ENCODE results near the gene PCOLCE2.

PCOLCE2 gene

GRCh38 chr3:142898346-142899213 is 9.7 kb upstream of the PCOLCE2 start:
- no peak for TF ChIP-seq CTCF (IDR thresholded peaks at IDR 0.05; ENCODE audit: low read length)
- no peak for TF ChIP-seq EZH2 (IDR thresholded peaks at IDR 0.05; ENCODE audit: borderline replicate concordance, low read length)
- Histone ChIP-seq H3K27ac (ENCODE audit: low read depth, low read length, poor library complexity, severe bottlenecking) (no peak overlapping the region), H3K9ac (ENCODE audit: low read length) (no peak overlapping the region), H4K20me1 (ENCODE audit: insufficient read depth, low read length) (no peaks in the 10 kb centered on the region), H3K79me2 (ENCODE audit: insufficient read depth, low read length) (no peaks in the 10 kb centered on the region), H3K4me1 (ENCODE audit: insufficient read depth, low read length, severe bottlenecking) (no peaks in the 10 kb centered on the region), H3K4me2 (ENCODE audit: low read length) (no peak overlapping the region), H3K9me2 (ENCODE audit: low read depth, low read length) (no peaks in the 10 kb centered on the region), H2AFZ (ENCODE audit: low read length) (no peak overlapping the region), H3K36me3 (ENCODE audit: insufficient read depth, low read length) (no peaks in the 10 kb centered on the region), H3K27me3 (ENCODE audit: insufficient read depth, low read length) (no peaks in the 10 kb centered on the region), H3K9me3 (ENCODE audit: low read length) (no peaks in the 10 kb centered on the region), H3F3A (ENCODE audit: insufficient read depth, low read length) (no peaks in the 10 kb centered on the region), H3K4me3 (ENCODE audit: low read depth, low read length, poor library complexity, severe bottlenecking) (no peak overlapping the region)

GRCh38 chr3:142897807-142898206 is 8.9 kb upstream of the PCOLCE2 start:
- Histone ChIP-seq H3K36me3 (ENCODE audit: insufficient read depth, low read length) (no peaks in the 10 kb centered on the region), H3K79me2 (ENCODE audit: insufficient read depth, low read length) (no peaks in the 10 kb centered on the region), H4K20me1 (ENCODE audit: insufficient read depth, low read length) (no peaks in the 10 kb centered on the region), H3K4me1 (ENCODE audit: insufficient read depth, low read length, severe bottlenecking) (no peaks in the 10 kb centered on the region), H3K9ac (ENCODE audit: low read length) (no peak overlapping the region), H3K4me2 (ENCODE audit: low read length) (no peak overlapping the region), H3K9me3 (ENCODE audit: low read length) (no peaks in the 10 kb centered on the region), H3K4me3 (ENCODE audit: low read depth, low read length, poor library complexity, severe bottlenecking) (no peak overlapping the region), H2AFZ (ENCODE audit: low read length) (no peak overlapping the region), H3F3A (ENCODE audit: insufficient read depth, low read length) (no peaks in the 10 kb centered on the region), H3K9me2 (ENCODE audit: low read depth, low read length) (no peaks in the 10 kb centered on the region), H3K27me3 (ENCODE audit: insufficient read depth, low read length) (no peaks in the 10 kb centered on the region), H3K27ac (ENCODE audit: low read depth, low read length, poor library complexity, severe bottlenecking) (no peak overlapping the region)
- TF ChIP-seq CTCF (IDR thresholded peaks at IDR 0.05; ENCODE audit: low read length) (no peak), EZH2 (IDR thresholded peaks at IDR 0.05; ENCODE audit: borderline replicate concordance, low read length) (no peak)

GRCh38 chr3:142896996-142897395 is 8.1 kb upstream of the PCOLCE2 start:
- Histone ChIP-seq H3K27me3 (ENCODE audit: insufficient read depth, low read length) (no peaks in the 10 kb centered on the region), H3K79me2 (ENCODE audit: insufficient read depth, low read length) (no peaks in the 10 kb centered on the region), H3K36me3 (ENCODE audit: insufficient read depth, low read length) (no peaks in the 10 kb centered on the region), H3K9ac (ENCODE audit: low read length) (no peak overlapping the region), H3K9me2 (ENCODE audit: low read depth, low read length) (no peaks in the 10 kb centered on the region), H3K4me2 (ENCODE audit: low read length) (no peak overlapping the region), H3K4me3 (ENCODE audit: low read depth, low read length, poor library complexity, severe bottlenecking) (no peak overlapping the region), H3K9me3 (ENCODE audit: low read length) (no peaks in the 10 kb centered on the region), H2AFZ (ENCODE audit: low read length) (no peak overlapping the region), H3K4me1 (ENCODE audit: insufficient read depth, low read length, severe bottlenecking) (no peaks in the 10 kb centered on the region), H3K27ac (ENCODE audit: low read depth, low read length, poor library complexity, severe bottlenecking) (no peak overlapping the region), H4K20me1 (ENCODE audit: insufficient read depth, low read length) (no peaks in the 10 kb centered on the region), H3F3A (ENCODE audit: insufficient read depth, low read length) (no peaks in the 10 kb centered on the region)
- no peak for TF ChIP-seq CTCF (IDR thresholded peaks at IDR 0.05; ENCODE audit: low read length)
- no peak for TF ChIP-seq EZH2 (IDR thresholded peaks at IDR 0.05; ENCODE audit: borderline replicate concordance, low read length)
